GM21390 (cell line): ENCODE measurements around the gene PAQR6.
A peak's percentile ranks its signal among the peaks of the same experiment; 100 is the strongest.

Source experiments
- ATAC-seq: cut with Tn5 transposase; IDR thresholded peaks from one replicate; pipeline ENCODE4 v1.9.1; 2021; ENCODE audit not compliant: unreplicated experiment

The PAQR6 gene, protein sequence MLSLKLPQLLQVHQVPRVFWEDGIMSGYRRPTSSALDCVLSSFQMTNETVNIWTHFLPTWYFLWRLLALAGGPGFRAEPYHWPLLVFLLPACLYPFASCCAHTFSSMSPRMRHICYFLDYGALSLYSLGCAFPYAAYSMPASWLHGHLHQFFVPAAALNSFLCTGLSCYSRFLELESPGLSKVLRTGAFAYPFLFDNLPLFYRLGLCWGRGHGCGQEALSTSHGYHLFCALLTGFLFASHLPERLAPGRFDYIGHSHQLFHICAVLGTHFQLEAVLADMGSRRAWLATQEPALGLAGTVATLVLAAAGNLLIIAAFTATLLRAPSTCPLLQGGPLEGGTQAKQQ

DNA sequence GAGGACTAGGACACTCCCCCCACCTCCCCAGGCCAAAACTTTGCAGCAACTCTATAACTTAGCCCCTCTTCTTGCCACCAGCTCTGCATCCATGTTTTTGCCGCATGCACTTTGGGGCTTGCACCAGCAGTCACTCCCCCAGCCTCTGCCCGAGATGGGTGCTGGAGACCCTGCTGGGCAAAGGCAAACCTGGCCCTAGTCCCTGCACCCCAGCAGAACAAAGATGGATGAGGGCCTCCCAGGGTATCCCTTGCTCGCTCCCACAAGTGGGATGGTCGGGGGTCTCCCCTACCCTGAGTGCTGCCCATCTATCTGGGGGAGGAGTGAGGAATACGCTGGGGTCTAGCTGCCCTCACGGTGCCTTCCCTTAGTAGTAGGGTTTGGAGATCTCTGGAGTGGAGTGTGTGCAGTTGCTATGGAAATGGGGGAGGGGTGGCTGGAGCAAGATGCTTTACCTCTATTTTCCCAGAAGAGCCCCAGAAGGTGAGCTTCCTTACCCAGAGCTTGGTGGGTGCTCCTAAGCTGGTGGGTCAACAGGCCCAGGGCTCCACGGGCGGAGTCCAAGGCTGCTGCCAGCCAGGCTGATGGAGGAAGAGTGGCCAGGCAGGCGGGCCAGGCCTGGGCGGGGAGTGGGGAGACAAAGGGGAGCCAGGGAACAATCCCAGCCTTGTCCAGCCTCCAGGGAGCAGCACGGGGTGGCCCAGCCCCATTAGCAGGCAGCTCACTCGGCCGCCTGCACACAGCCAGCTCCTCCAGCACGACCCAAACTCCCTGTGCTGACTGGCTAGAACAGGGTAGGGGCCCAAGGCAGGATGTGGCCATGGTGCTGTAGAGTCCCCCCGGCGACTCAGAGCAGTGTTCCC is at the start of gene PAQR6:
PAQR6 (minus strand) TSS at position 597 of the 863 bp plus-strand sequence. CDS start 1,325 bp downstream, outside the sequence.
- ATAC-seq, result no peak

DNA sequence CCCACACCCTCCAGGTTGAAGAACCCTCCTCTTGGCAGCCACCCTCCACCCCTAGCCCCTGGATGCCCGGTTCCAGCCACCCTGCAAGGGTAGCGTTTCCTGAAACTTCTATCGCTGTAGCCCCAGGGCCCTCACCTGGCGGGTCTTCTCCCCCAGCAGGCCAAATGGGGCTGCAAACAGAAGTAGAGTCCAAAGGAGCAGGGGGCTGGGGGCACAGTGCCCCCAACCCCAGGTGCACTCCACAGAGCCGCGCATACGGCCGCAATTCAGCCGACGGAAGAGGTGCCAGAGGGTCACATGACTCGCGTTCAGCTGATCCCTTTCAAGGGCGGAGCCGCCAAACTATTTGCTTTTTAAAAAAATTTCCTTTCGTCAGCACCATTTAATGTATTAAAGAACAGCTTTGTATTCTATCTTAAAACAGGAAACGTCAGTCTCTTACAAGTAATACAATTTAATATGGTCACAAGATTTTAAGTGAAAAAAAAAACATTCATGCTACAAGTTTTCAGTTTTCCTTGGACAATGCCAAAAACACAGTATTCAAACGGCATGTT is 47.6 kb upstream of the PAQR6 start, which contains the start of gene GLMP:
GLMP (minus strand) TSS at position 289 of the 557 bp plus-strand sequence; CDS start at position 255, 34 bp downstream.
- ATAC-seq, result no peak

DNA sequence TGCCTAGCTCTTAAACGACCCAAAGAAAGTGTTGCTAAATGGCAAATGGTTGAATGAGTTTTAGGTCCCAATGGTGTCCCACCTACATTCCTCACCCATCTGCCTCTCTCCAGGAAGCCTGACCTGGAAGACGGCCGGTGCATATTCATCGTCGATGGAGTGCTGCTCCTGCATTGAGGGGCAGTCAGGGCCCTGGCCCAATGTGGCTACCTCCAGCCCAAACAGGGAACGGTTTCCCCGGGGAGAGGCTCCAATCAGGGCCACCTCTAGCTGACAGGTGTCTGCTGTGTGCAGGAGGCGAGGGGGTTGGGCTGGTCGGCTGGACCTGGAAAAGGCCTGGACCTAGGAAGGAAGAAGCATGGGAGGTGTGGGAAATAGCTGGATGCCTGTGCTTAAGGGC is 46.0 kb upstream of the PAQR6 start:
- no peak for ATAC-seq

DNA sequence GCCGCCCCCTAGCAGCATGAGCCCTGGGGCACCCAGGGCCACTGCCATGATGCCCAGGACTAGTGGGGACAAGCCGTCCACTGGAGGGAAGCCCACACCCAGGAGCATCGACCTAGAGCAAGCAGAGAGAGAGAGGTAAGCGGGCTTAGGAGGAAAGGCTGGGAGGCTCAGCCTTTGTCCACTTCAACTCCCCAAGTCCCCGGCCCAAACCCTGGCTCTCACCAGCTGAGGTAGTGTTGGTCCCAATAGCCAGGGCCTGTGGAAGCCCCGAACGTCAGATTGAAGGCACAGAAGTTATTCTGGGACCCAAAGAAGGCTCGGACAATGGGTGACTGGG is 45.2 kb upstream of the PAQR6 start:
- ATAC-seq, result no peak

DNA sequence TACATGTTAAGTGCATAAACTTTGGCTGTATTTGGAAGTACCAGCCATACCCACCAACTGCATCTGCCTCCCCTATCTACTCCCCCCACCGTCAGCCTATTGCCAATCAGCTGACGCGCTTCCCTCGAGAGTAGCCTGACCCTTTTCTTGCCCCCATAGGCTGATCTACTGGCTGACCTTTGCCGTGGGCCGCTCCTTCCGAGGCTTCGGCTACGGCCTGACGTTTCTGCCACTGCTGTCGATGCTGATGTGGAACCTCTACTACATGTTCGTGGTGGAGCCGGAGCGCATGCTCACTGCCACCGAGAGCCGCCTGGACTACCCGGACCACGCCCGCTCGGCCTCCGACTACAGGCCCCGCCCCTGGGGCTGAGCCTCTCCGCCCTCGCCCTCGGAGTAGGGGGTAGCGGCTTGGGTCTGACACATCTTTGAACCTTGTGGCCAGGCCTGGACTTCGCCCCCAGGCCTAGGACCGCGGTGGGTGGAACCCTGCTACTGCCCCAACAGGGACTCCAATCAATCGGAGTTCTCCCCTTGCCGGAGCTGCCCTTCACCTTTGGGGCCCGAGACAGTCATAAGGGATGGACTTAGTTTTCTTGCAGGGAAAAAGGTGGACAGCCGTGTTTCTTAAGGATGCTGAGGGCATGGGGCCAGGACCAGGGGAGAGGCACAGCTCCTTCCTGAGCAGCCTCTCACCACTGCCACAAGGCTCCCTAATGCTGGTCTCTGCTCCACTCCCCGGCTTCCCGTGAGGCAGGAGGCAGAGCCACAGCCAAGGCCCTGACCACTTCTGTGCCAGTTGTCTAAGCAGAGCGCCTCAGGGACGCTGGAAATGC is 43.6 kb upstream of the PAQR6 start:
- no peak for ATAC-seq

DNA sequence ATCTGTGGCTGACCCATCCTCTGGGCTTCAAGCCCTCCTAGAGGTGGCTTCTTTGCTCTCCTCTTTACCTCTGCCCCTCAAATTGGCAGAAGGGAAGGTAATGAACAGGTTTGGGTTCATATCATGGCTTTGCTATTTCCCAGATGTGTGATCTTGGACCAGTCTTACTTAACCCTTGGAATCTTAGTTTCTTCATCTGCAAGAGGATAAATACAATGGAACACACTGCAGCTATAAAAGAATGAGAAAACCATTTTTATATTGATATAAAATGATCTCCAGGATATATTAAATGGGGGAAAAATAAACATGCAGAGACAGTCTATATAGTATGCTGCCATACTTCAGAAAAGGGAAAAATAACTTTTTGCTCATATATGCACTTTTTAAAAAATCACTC is 42.0 kb upstream of the PAQR6 start:
- ATAC-seq, result no peak

DNA sequence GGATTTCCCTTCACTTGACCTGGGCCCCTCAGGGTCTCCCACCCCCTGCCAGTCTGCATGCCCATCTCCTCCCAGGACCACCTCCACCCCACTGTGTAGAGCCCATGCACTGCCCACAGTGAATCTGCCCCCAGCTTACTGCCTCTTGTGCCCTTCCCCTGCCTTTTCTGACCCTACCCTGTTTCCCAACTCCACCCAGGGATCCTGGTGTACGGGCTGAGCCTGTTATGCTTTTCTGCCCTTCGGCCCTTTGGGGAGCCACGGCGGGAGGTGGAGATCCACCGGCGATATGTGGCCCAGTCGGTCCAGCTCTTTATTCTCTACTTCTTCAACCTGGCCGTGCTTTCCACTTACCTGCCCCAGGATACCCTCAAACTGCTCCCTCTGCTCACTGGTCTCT is 38.2 kb upstream of the PAQR6 start:
- ATAC-seq, result no peak

DNA sequence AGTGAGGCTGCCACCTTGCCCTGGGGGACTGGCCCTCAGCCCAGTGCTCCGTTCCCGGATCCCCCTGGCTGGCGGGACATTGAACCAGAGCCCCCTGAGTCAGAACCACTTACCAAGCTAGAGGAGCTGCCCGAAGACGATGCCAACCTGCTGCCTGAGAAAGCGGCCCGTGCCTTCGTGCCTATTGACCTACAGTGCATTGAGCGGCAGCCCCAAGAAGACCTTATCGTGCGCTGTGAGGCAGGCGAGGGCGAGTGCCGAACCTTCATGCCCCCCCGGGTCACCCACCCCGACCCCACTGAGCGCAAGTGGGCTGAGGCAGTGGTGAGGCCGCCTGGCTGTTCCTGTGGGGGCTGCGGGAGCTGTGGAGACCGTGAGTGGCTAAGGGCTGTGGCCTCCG is 37.6 kb upstream of the PAQR6 start:
- ATAC-seq, result no peak

DNA sequence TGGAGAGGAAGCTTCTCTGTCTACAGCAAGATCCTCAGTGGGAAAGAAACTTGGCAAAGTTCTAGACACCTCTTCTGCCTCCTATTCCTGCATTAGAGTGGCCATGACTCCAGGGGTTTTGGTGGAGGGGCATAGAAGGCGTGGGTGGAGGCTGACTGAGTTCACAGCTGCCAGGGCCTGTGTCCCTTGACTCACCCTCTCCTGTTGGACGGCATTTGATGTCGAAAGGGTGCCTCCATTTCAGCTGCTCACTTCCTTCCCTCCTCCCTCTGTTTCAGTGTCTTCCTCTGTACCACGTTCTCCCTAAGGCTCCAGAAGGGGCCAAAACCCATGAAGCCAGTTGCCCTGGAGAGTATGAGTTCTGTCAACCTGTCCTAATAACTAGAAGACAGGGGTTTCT is 36.9 kb upstream of the PAQR6 start:
- ATAC-seq, result no peak

DNA sequence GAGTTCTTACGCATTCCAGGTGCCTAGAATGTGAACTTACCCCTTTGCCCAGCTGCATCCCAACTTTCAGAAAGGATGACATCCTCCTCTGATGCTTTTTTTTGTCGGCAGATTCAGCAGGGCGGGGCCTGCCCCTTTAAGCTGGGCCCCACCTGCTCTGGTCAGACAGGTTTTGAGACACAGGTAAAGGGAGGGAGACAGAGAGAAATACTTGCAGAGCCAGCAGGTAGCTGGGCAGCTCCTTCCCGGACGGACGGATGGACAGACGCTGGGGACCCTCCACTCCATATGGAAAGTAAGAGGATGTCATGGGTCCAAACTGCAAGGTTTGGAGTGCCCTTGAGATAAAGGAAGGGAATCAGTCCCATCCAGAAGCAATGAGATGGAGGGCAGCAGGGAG is 36.3 kb upstream of the PAQR6 start, which contains the start of gene TMEM79:
TMEM79 (plus strand) TSS at position 214 of the 400 bp plus-strand sequence. CDS start 902 bp downstream, outside the sequence.
- ATAC-seq, result no peak

DNA sequence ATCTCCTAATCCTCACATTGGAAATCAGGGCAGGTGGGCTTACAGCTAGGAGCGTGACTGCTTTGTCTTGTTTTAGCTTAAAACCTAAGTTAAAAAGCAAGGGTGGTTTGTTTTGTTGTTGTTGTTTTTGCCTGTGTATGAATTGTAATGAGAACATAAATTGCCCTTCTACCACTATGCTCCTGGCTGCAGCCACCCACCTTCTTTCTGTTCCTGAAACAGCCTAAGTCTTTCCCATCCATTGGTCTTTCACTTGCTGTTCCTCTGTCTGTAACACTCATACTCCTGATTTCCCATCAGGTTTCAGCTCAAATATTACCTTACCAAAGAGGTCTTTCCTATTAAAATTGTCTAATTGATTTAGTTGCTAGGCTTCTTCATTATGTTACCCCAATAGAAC is 35.7 kb upstream of the PAQR6 start:
- ATAC-seq, result no peak

DNA sequence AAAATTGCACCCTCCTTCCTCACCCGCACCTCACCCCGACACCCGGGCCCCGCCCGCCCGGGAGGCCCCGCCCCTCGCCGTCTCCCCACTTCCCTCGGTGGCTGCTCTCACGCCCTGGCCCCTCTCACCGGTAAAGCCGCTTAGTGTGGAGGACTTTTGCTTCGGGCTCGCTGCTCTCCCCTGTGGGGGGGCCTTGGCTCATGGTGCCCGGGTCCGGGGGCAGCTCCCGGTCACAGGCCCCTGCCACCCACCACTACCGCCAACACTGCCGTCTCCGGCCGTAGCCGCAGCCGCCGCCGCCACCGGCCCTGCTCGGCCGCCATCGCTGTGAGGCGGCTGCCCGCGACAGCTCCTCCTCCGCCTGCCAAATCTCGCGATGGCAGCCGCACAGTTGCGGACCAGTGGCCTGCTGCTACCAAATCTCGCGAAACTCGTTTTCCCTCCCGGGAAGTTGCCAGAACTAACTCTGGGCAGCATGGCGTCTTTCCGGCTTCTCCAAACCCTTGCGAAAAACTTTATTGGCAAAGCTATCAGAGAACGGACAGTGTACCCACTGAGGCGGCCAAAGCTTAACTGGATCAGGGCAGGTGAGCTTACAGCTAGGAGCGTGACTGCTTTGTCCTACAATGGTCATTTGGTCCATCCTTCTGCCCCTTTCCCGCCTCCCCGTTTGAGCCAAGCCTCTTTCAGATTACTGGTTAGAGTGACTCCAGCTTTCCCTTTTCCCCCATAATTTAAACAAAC is 34.8 kb upstream of the PAQR6 start, which contains the start of gene SMG5:
SMG5 (minus strand) TSS at position 347 of the 744 bp plus-strand sequence; CDS start at position 202, 145 bp downstream.
- ATAC-seq, result peak; percentile 80

DNA sequence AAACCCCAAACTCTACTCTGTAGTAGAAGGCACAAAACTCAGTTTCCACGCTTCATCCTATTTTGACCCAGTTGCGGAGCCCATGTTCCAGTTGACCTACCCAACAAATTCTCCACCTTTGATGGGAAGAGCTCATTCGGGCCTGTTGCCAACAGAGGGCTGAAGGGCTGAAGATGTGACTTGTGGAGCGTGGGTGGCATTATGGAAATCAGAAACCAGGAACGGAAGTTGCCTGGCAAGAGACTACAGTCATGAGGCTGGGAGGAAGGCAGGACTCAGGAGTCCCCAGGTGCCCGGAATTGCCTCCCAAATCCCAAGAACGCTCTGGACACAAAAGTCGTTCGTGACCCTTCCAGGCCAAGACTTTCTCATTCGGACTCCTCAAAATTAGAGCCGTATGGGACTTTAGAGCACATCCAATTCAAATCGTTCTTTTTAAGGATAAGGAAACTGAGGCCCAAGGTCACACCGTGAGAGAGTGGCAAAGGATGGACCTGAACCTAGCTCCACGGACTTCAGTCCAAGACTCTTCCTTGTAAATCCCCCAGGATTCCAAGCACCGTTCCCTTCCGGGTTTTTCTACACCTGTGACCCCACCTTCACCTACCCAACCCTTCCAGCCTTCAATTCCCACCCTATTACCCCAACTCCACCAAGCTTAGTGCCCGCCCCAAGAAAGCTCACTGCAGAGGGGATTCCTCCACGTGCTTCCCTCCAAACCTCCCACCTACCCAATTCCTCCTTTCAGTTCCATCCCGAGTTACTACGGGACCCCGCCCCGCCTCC is 34.0 kb upstream of the PAQR6 start:
- no peak for ATAC-seq

DNA sequence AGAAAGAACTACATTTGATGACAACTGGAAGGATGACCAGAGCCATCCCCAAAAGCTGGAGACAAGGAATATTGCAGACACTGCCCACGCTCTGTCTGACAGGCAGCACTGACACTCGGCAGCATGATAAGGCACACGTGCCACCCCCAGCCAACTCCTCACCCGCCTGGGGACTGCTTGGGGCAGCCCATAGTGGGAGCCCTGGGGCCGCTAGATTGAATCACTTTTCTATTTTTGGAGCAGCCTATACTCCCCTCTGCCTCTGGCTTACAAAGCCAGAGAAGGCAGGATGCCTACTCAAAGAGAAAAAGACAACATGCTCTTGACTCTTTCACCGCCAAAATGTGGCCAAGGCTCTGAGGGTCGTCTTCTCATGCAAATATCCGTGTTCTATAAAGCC is 33.4 kb upstream of the PAQR6 start:
- ATAC-seq, result peak; percentile 36

DNA sequence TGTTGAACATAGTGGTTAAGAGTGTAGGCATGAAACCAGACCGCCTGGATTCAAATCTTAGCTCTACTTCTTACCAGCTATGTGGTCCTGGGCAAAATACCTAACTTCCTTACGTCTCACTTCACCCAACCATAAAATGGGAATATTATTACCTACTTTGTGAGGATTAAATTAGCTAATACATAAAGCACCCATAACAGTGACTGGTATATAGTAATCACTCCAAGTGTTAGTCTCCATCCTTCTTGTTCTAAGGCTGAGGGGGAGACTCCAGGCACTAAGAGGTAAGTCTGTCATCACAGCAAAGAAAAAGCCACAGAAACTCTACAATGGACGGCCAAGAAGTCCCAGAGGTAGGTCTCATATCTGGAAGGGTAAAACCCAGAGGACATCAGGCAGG is 32.0 kb upstream of the PAQR6 start:
- ATAC-seq, result no peak

DNA sequence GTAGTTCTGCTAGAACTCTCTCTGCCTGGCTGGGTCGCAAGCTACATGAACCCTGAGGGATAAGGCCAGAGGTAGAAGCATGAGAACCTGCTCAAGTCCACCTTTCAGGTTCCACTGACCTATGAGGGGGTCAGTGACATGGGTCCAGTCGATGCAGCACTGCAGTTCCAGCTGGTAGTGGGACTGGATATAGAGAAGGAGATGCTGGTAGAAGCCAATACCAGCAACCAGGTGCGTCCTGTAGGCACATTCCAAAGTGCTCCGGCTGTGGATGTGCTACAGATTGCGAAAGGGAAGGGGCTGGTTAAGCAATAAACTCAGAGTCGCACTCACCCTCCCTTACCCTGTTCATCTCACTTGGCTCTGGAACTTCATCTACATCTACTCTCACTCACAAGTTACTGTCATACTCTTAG is 29.1 kb upstream of the PAQR6 start:
- no peak for ATAC-seq

DNA sequence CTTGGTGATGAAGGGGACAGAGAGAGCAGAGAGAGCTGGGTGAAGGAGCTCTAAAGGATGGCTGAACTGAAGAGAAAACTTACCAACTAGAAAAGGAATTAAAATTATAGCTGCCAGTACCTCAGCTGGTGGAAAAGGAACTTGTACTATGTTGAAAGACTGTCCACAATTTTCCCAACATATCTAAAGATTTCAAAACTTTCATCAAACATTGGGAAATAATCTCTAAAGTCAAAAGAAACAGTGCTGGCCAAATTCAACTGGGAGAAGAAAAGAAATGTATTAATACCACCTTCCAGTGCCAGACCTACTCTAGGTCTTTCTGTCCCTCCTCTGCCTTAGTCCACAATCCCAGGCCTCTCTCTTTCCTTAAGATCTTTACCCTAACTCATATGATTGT is 28.7 kb upstream of the PAQR6 start:
- ATAC-seq, result no peak

DNA sequence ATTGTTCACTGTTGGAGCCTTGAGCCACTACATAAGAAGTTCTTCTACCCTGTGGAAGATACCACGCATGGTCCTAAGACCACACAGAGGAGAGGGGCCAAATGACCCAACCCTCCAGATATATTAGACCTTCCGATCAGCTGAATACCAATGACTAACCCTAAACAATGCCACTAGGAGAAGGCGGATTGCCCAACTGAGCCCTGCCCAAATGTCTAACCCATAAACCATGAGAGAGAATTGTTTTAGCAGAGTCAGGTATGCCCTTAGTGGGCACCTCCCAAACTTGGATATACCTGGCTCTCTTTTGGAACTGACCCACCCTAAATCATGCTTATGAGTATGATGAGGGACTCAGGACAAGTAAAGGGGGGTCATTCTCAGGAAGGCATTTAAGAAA is 22.5 kb upstream of the PAQR6 start:
- no peak for ATAC-seq

DNA sequence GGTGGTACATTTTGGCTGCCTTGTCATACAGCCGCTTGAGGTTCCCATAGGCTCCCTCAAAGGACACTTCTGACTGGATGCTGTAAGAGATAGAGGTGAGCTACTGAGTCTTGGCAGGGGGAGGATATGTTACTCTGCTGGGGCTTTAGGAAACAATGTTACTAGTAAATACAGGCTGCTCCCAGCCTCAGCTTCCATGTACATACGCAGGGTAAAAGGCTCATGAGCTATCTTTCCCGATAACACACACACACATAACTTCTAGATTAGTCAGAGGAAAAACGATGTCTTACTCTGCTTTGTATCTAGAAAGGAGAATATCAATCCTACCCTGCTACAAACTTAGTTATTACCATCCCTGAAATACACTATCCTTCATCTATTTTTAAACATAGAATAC is 20.5 kb upstream of the PAQR6 start:
- ATAC-seq, result no peak
